ENCODE results near the gene SORCS3.

Gene SORCS3

DNA sequence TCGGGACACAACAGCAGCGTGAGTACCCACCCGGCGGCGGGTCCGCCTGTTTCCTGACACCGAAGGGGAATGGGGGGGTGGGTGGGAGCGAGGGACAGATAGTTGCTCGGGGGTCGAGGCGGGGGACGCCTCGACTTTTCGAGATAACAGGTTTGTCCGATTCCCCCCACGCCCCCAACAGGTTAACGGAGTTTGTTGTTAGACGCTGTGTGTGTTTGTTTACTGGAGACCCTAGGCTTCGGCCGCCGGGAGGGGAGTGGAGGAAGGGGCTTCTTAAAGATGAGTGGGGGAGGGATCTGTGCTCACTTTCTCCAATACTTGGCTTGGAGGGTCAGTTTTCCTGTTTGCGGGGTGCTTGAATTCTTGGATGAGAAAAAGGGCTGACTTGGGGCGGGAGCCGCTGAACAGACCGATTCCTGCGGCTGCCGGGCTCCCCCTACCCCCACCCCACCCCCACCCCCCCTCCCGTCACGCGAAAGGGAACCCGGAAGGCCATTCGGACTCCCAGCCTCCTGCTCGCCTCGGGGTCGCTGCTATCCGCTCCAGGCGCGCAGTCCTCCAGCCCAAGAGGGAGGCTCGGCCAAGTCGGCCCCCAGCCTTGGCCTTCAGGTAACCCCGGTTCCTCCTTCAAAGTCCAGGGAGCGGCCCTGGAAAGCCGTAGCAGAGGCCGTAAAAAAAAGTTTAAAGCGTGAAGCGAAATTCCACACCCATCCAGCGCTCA lies 1.0 kb downstream of the SORCS3 start:
- peaks cover 70% of the 10 kb centered on the region for H3K27me3 ChIP-seq (ENCODE audit: insufficient read depth, low read depth, severe bottlenecking)

DNA sequence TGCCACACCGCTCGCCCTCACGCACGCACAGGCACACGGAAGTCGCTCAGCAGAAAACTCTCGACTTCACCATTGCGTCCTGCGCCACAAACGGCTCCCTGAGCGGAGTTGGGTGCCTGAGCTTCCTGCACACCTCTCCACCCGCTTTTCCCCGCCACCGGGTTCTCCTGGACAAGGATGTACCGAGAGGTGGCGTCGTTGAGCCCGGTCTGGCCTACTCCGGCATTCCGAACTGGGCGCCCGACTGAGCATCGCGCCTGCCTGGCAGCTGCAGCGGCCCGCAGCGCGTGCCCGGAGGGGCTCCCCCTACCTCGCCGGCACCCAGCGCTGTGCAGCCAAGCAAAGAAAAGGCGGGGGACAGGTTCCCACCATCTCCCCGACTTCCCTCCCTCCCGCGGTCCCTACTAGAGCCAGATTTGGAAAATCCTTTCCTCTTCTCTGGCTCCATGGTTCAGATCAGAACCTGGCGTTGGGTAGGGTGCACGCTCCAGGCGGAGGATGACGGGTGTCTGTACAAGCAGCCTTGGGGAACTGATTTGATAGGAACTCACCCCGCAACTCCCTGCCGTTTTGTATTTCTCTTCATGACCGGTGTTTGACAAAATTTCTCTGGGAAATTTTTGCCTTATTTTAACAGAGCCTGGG lies 1.7 kb downstream of the SORCS3 start:
- H3K36me3 ChIP-seq = no peaks in the 10 kb centered on the region
- TF ChIP-seq, protein P1, sequence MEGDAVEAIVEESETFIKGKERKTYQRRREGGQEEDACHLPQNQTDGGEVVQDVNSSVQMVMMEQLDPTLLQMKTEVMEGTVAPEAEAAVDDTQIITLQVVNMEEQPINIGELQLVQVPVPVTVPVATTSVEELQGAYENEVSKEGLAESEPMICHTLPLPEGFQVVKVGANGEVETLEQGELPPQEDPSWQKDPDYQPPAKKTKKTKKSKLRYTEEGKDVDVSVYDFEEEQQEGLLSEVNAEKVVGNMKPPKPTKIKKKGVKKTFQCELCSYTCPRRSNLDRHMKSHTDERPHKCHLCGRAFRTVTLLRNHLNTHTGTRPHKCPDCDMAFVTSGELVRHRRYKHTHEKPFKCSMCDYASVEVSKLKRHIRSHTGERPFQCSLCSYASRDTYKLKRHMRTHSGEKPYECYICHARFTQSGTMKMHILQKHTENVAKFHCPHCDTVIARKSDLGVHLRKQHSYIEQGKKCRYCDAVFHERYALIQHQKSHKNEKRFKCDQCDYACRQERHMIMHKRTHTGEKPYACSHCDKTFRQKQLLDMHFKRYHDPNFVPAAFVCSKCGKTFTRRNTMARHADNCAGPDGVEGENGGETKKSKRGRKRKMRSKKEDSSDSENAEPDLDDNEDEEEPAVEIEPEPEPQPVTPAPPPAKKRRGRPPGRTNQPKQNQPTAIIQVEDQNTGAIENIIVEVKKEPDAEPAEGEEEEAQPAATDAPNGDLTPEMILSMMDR (IDR thresholded peaks at IDR 0.05; ENCODE audit: low read depth, low read length) = peak; percentile 89
- H3K9me3 ChIP-seq (ENCODE audit: severe bottlenecking) = no peaks in the 10 kb centered on the region
- H3K4me3 ChIP-seq (ENCODE audit: low read depth, low read length) = peak overlapping the region; percentile 56
- H3K27ac ChIP-seq = no peak overlapping the region
- H3K27me3 ChIP-seq (ENCODE audit: insufficient read depth, low read depth, severe bottlenecking) = peaks cover 72% of the 10 kb centered on the region
- DNase-seq = peak; percentile 90

More for the DNA sequence above, 1.0 kb downstream of the SORCS3 start:
- H3K4me3 ChIP-seq (ENCODE audit: low read depth, low read length) = peak overlapping the region; percentile 56
- no peak for DNase-seq
- no peaks in the 10 kb centered on the region for H3K36me3 ChIP-seq
- TF ChIP-seq, protein P1 (IDR thresholded peaks at IDR 0.05; ENCODE audit: low read depth, low read length) = no peak
- no peaks in the 10 kb centered on the region for H3K9me3 ChIP-seq (ENCODE audit: severe bottlenecking)
- no peak overlapping the region for H3K27ac ChIP-seq

DNA sequence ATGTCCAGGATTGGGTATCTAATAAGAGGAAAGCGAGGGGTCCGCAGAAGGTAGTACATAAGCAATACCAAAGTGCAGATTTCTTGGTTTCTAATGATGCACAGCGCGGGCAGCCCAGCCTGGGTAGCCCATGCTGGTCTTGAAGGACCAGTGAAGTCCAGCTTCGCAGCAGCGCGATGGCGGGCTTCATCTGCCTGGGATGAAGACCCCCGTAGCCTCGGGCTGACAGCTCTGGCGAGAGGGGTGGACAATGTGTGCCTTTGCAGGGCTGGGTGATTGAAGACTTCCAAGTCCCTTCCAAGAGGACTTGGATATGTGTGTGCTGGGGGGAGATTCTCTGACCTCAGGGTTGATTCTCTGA lies 2.2 kb downstream of the SORCS3 start:
- no peak overlapping the region for H3K27ac ChIP-seq
- peaks cover 69% of the 10 kb centered on the region for H3K27me3 ChIP-seq (ENCODE audit: insufficient read depth, low read depth, severe bottlenecking)
- TF ChIP-seq, protein P1 (IDR thresholded peaks at IDR 0.05; ENCODE audit: low read depth, low read length) = no peak
- no peaks in the 10 kb centered on the region for H3K9me3 ChIP-seq (ENCODE audit: severe bottlenecking)
- no peaks in the 10 kb centered on the region for H3K36me3 ChIP-seq
- DNase-seq = no peak
- H3K4me3 ChIP-seq (ENCODE audit: low read depth, low read length) = no peak overlapping the region

DNA sequence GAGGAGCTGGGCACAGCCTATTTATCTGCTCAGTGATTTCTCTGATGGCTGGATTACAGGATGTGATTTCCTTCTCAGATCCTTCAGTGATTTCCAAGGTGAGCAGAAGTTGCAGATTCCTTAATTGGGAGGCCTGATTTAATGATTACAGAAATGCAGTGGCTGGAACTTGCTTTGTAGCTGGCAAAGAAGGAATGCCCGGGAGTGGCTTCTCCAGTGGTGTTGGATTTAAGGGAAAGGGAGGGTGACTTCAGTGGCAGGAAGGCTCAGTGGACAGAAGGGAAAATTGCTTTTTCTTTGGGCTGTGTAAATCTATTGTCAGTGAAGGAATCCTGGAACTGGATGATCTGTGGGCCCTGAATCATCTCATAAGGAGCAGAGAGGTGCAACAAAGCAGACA lies 5.1 kb downstream of the SORCS3 start:
- peaks cover 45% of the 10 kb centered on the region for H3K27me3 ChIP-seq (ENCODE audit: insufficient read depth, low read depth, severe bottlenecking)
- no peaks in the 10 kb centered on the region for H3K36me3 ChIP-seq
- no peak overlapping the region for H3K4me3 ChIP-seq (ENCODE audit: low read depth, low read length)
- no peaks in the 10 kb centered on the region for H3K9me3 ChIP-seq (ENCODE audit: severe bottlenecking)
- TF ChIP-seq, protein P1 (IDR thresholded peaks at IDR 0.05; ENCODE audit: low read depth, low read length) = no peak
- no peak for DNase-seq
- no peak overlapping the region for H3K27ac ChIP-seq

DNA sequence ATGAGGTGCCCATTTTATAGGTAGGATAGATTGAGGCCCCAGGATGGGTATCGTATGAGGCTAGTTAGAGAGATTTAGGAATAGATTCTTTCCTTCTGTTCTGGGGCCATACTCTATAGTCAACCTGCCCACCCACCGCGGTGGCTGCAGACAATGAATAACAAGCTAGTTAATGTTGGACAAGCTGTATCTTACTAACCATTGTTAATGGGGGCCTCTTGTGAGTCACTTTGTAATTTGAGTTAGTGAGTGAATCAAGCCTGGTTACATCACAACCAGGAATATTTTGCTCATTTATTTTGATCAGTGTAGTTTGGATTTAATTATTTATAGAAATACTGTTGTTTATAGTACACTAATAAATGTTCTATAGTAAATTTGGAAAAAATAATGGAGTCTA lies 7.3 kb downstream of the SORCS3 start:
- H3K4me3 ChIP-seq (ENCODE audit: low read depth, low read length) = no peak overlapping the region
- TF ChIP-seq, protein P1 (IDR thresholded peaks at IDR 0.05; ENCODE audit: low read depth, low read length) = no peak
- peaks cover 24% of the 10 kb centered on the region for H3K27me3 ChIP-seq (ENCODE audit: insufficient read depth, low read depth, severe bottlenecking)
- no peaks in the 10 kb centered on the region for H3K9me3 ChIP-seq (ENCODE audit: severe bottlenecking)
- H3K36me3 ChIP-seq = no peaks in the 10 kb centered on the region
- no peak overlapping the region for H3K27ac ChIP-seq
- DNase-seq = no peak

Data from WERI-Rb-1 (cell line).